NCI-H446 (cell line): ENCODE results near the gene C6orf132.
"Not testable (repeated sequence)": the region's sequence is repeated elsewhere in the genome, so short reads cannot be mapped to it uniquely, and the experiment has no call there.

Source experiments
- DNase-seq, 2 experiments: peaks; one replicate each; lab custom pipeline; 2025; lab: John Stamatoyannopoulos, UW

The C6orf132 gene

DNA sequence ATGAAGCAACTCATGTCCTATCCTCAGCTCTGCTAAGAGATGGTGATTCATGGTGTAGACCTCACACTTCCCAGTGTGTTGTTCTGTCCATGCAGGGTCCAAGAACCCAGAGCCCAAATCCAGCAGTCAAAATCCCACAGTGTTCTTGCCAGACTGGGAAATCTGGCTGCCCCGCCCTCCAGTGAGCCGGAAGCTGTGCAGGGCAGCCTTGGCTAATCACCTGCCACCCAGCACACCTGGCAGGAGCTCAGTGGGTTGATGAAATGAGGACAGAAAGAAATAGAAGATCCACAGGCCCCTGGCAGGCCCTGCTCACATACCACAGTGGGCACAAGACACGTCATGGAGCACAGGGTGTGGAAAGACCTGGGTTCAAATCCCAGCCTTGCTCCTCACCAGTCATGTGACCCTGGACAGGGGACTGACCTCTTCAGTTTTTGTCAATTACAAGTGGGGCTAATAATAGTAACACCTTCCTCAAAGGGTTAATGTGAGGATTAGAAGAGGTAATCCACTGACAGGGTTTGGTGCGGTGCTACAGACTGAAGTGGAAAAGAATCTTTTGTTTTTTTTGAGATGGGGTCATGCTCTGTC, 17.1 kb upstream of the C6orf132 start:
- DNase-seq, result no peak

DNA sequence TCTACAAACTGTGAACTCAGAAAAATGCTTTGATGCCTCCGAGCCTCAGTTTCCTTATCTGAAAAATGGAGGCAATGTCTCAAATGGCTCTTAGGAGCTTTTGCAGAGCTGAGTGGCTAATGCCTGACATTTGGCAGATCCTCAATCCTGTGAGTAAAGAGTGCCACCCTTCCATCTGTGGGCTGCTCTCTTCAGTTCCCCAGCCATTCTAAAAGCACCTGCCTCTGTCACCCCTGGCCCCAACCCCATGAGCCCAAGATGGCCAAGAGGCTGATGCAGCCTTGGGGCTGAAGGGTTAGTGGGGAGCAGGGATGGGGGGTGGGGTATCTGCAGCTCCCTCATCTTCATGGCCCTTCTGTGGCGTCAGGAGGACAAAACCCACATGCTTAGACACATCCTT, 16.2 kb upstream of the C6orf132 start:
- DNase-seq, result no peak

GRCh38 chr6:42158011-42158410, 15.6 kb upstream of the C6orf132 start:
- no peak for DNase-seq

GRCh38 chr6:42156638-42157037, 14.2 kb upstream of the C6orf132 start:
- no peak for DNase-seq

- DNase-seq, result no peak
Measured at GRCh38 chr6:42155293-42155692, 12.9 kb upstream of the C6orf132 start.

- no peak for DNase-seq
Measured at GRCh38 chr6:42154461-42155209, 12.2 kb upstream of the C6orf132 start.

DNA sequence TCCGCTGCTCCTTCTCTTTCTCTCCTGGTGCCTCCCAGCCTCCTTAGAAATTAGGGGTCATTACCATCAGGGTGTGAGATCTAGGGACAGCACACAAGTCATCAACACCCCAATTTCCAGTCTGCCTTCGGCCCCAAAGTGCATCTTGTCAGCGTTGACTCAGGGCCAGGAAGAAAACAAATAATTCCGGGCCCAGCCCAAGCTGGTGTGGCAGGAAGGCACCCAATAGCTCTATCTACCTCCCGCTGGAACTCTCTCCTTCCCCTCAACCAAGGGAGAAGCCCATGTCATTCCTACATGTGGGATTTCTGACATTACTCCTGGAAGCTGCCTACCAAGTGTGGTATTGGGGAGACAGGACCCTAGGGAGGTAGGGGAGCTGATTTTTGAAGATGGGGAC, 11.5 kb upstream of the C6orf132 start:
- DNase-seq, result no peak

DNA sequence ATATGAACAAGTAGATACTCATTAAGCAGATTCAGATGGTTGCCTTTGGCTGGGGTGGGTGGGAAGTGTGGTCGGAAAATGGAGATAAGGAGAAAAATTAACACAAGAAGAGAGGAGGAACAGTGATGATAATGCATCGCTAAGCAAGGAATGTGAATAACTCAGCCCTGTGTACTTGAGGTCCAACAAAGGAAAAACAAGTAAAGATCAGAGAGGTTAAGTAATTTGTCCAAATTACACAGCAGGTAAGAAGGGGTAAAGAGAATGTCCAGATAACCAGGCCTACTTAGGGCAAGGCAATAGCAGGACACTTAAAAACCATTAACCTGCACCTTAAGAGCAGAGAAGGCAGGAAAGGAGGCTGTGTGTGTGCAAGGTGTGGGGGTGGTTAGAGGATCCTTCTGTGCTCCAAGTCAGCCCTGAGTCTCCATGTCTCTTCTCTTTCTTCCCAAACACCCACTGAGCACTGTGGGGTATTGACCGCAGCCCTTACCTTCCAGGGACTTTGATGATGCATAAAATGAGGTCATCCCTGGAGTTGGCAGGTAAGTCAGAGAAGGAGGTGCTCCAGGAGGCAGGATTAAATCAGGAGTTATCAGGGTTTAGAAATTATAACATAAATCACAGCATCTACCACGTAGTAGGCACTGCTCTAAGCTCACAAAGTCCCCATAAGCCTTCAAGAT, 10.3 kb upstream of the C6orf132 start:
- DNase-seq, result not testable (repeated sequence)

GRCh38 chr6:42152024-42152423, 9.6 kb upstream of the C6orf132 start:
- DNase-seq, result no peak

DNA sequence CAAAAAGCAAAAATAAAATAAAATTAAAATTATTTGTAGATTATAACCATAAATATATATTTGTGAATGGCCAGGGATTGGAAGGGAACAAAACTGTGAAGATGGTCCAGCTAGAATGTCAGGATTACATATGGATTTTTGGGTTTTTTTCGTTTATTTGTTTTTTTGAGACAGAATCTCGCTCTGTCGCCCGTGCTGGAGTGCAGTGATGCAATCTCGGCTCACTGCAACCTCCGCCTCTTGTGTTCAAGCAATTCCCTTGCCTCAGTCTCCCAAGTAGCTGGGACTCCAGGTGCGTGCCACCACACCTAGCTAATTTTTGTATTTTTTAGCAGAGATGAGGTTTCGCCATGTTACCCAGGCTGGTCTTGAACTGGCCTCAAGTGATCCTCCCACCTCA, 7.8 kb upstream of the C6orf132 start:
- DNase-seq, result no peak

- no peak for DNase-seq
Measured at GRCh38 chr6:42148058-42148457, 5.6 kb upstream of the C6orf132 start.

DNA sequence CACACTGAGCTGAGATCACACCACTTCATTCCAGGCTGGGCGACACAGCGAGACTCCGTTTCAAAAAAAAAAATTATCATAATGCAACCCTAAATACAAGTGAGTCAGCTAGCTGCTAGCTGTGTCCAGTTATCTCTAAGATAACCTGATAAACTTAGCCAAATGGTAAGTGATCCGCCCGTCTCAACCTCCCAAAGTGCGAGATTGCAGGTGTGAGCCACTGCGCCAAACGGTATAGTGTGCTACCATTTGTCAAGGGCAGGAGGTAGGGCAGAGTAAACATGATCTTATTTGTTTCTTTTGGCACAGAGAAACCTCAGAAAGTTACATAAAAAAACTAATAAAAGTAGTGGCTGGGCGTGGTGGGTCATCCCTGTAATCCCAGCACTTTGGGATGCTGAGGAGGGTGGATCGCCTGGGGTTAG, 4.7 kb upstream of the C6orf132 start:
- DNase-seq, result no peak

DNA sequence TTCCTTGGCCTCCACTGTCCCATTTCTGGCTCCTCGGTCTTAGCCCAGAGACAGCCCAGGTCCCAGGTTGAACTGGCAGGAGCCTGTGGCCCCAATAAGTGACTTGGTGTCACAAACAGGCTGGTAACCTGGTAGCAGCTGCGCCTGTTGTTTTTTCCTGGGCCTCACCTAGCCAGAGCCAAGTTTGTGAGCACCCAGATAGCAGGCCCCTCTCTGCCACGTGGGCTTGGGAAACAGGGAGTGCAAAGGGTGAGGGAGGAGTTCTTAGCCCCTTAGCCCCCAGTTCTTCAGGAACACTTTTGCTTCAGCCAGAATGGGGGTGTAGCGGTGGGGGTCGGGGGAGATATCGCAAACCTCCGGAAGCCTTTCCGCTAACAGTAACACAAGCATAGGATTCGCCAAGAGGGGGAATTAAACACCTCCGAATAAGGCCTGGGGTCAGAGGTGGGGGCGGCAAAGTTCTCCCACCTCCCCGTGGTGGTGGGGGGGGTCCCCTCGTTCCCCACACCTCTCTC, 760 bp downstream of the C6orf132 start:
- DNase-seq, result no peak

GRCh38 chr6:42140756-42141602, 1.4 kb downstream of the C6orf132 start:
- no peak for DNase-seq

- DNase-seq, result no peak
Measured at GRCh38 chr6:42140032-42140431, 2.4 kb downstream of the C6orf132 start.

DNA sequence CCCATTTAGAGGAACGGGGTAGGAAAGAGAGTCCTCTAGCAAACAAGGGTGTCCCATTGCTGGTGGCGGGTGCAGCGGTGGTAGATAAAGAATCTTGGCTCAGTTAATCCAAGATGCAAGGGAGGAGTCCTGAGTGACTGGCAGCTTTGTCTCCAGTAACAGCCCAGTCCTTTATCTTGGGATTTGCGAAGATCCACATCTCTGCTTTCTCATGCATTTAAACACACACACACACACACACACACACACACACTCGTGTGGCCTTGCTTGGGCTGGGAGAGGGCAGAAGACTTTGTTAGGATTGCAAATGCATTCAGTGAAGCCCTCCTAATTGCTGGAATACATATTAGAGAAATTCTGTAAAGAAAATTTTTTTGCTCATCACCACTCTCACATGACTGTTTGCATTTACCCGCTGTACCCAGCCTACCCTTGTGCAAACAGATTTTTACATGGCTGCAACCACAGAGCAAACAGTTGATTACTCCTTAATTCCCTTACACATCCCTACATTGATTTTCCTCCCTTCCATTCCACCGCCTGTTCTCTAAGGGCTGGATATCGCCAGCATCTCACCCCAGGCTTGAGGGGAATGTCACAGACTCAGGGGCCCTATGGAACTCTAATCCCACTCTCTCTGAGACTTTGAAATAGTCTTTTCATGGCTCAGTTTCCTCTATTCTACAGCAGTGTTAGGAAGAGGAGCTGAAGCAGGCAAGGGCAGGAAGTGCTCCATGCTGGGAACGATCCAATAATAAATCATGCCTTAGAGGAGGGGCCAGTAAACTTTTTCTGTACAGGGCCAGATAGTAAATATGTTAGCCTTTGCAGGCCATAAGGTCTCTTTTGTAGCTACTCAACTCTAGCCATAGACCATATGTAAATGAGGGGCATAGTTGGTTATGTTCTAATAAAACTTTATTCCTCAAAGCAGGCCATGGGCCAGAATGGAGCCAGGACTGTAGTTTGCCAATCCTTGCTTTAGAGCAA, 3.5 kb downstream of the C6orf132 start:
- no peak for DNase-seq

GRCh38 chr6:42138190-42138589, 4.2 kb downstream of the C6orf132 start:
- DNase-seq, result no peak

GRCh38 chr6:42137194-42137753, 5.1 kb downstream of the C6orf132 start:
- no peak for DNase-seq

- DNase-seq, result no peak
Measured at GRCh38 chr6:42136508-42137193, 5.8 kb downstream of the C6orf132 start.

- no peak for DNase-seq
Measured at GRCh38 chr6:42135722-42136121, 6.7 kb downstream of the C6orf132 start.
